Stimulated activated CD8-positive, alpha-beta memory T cell treated with anti-CD3 and anti-CD28 coated beads, Interleukin-4, amount 100 ng/mL, for 4 hours (primary cell): ENCODE data around the gene RAPH1.

Source experiments
- DNase-seq, 2 donors: peaks; one replicate each; pipeline ENCODE4 v3.0.0-alpha.2; 2020; ENCODE audit warnings: low read depth in 2 of 2, low spot score in 1 of 2

RAPH1 gene, protein sequence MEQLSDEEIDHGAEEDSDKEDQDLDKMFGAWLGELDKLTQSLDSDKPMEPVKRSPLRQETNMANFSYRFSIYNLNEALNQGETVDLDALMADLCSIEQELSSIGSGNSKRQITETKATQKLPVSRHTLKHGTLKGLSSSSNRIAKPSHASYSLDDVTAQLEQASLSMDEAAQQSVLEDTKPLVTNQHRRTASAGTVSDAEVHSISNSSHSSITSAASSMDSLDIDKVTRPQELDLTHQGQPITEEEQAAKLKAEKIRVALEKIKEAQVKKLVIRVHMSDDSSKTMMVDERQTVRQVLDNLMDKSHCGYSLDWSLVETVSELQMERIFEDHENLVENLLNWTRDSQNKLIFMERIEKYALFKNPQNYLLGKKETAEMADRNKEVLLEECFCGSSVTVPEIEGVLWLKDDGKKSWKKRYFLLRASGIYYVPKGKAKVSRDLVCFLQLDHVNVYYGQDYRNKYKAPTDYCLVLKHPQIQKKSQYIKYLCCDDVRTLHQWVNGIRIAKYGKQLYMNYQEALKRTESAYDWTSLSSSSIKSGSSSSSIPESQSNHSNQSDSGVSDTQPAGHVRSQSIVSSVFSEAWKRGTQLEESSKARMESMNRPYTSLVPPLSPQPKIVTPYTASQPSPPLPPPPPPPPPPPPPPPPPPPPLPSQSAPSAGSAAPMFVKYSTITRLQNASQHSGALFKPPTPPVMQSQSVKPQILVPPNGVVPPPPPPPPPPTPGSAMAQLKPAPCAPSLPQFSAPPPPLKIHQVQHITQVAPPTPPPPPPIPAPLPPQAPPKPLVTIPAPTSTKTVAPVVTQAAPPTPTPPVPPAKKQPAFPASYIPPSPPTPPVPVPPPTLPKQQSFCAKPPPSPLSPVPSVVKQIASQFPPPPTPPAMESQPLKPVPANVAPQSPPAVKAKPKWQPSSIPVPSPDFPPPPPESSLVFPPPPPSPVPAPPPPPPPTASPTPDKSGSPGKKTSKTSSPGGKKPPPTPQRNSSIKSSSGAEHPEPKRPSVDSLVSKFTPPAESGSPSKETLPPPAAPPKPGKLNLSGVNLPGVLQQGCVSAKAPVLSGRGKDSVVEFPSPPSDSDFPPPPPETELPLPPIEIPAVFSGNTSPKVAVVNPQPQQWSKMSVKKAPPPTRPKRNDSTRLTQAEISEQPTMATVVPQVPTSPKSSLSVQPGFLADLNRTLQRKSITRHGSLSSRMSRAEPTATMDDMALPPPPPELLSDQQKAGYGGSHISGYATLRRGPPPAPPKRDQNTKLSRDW

DNA sequence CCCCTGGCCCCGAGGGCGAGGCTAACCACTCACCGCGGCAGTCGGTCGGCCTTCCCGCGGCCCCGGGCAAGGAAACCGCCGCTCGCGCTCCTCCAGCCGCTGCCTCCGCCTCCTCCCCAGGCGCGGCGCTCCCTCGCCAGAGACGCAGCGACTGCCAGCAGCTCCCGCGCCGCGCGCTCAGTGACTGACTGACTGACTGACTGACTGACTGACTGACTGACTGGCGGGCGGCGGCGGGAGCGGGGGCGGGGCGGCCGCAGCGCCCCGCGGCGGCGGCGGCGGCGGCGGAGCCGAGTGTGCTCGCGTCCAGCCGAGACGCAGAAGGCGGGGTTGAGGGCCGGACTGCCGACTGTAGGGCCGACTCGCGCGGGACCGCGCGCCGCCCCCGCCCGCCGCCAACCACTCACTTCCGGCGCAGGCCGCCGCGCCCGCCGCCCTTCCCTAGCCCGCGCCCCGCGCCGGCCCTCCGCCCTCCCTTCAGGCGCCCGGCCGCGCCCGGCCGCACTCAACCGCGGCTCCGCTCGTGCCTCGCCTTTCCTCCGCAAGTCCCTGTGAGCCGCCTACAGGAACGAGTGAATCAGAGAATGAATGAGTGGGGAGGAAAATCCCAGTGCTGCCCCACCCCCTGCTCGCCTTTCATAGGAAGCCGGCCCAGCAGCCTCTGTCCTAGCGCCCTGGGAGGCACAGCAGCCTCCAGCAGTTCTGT, at the start of gene RAPH1:
TSS of gene RAPH1 (minus strand) at position 224 of the 706 bp plus-strand sequence. CDS start 39,948 bp downstream, outside the sequence.
- peak; percentile 9 to 30 for DNase-seq

DNA sequence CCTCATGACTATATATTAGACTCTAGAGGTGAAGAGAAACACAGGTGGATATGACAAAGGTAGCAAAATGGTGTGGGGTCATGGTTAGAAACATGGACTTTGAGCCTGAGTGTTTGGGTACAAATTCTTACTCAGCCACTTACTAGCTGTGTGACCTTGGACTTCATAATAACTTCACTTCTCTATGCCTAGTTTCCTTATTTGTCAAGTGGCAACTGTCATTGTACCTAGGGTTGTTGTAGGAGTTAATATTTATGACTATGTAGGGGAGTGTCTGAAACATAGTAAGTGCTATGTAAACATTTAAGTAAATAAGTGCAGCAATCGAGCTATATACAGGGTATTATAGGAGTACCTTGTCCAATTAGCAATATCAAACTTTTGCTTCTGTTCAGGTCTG, 49.7 kb upstream of the RAPH1 start:
- no peak for DNase-seq

DNA sequence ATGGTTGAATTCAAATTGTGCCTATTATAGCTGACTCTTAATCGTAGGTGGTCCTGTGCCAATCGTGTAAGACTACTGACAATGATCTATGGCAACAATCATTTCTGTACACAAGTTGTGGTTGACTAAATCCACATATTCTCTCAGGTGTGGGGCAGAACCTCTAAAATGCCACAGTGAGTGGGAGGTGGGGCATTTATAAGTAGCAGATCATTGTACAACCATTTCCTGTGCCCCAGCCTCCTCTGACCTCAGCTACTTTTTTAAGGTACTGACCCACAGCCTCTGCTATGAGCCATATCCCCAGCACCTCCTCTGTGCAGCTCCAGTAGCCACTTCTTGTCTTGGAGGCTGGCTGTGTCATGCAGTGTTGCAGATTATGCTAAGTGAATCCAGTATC, 48.6 kb upstream of the RAPH1 start:
- DNase-seq, result no peak

DNA sequence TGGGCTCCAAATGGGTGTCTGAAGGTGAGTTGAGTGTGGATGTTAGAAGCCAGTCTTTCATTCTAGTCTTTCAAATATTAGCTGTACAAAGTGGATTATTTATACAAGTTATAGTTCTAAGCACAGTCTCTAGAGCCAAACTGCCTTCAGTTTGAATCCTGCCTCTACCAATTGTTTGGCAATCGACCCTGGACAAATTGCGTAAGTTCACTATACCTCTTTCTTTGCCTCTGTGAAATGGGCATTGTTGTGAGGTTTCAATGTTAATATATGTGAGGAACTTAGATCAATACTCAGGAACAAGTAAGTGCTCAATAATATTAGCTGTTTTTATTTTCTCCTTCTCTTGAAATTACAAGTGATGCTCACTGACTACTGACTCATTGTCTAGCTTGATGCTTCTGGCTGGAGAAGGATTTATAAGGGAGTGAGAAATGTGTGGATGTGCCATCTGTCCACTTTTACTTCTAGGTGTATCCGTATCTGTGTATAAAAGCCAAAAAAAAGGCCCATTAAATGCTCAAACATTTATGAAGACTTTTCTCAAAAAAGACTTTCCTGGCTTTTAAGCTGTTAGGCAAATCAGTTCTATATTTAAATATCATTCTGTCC, 48.1 kb upstream of the RAPH1 start:
- DNase-seq, result no peak

DNA sequence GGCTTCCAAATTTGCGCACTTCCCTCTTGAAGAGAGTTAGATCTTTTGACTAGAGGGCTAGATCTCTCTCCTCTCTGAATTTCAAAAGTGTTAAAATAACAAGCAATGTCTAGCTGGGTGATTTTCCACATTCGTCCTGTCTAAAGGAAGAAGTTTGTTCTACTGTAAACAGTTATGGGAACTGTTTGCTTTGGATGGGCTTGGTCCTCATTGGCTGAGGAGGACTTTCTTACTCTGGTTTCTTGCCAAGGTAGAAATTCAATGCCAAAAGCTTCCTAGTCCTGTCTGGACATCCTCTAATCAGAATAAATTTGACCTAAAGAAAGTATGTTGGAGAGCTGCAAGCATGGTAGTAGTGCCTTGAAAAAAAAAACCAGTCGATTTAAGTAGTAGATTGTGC, 47.4 kb upstream of the RAPH1 start:
- DNase-seq, result no peak

DNA sequence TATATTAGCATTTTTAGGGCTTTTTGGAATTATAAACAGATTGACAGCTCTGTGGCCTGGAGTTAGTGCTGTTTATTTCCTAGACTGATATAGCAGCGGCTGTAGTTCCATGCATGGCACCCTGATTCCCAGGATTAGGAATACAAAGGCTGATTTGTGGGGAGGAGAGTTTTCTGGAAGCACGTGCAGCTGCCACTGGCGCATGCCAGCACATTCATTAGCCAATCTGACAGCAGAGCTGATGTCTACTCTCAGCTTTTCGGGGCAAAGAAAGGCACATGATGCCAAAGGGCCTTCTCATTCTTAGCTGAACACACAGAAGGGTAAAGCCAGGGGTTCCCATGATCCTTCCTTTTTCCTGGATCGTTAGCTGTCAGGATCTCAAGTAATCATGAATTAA, 45.7 kb upstream of the RAPH1 start:
- no peak for DNase-seq

DNA sequence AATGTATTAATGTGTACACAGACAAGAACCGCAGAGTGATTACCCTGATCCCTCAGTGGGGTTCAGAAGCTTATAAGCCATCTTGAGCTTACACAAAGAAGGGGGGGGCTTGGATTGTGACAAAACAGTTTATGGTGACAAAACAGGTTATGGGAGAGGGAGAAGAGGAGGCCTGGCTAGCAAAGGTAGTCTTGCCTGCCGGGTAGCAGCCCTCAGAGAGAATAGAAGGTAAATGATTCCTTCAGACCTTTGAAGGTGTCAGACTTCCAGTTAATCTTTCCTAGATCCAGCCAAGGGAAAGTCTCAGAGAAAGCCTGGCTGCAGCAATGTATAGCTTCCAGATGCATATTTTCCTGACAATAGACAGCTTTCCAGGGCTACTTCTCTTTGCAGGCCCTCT, 44.6 kb upstream of the RAPH1 start:
- DNase-seq, result no peak

DNA sequence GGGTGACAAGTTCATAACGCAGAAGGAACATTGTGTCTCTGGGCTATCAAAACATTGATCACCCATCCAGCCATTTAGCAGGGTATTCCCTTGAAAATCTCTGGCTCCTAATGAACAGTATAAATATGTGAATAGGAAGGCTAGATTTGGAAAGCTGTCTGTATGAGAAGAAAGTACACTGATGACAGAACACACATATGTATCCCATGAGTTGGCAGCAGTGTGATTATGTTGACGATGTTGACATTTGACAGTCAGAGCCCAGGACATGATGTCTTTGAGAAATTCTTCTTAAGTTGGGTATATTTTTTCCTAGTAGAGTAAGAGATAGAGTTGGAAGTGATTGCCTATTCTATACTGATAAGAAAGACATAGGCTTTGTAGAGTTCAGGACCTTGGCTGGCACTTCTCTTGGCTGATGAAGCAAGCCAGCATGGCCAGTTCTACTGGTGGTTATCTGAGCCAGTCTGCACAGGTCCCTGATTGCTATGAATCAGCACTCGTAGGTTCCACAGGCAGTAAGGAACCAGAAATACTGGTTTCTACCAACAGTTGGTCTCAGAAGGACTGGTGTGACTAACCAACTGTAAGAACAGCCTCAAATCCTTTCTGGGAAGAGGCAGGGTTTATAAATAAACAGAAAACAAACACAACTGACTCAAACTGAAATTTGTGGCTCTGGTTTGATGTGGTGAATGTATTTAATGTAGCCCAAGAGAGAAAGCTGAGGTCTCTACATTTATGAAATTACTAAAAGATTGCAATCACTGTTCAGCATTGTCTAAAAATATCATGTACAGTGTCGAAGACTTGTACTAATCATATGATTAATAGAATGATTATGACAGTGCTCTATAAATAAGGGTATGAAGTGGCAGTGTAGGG, 43.9 kb upstream of the RAPH1 start:
- no peak for DNase-seq

DNA sequence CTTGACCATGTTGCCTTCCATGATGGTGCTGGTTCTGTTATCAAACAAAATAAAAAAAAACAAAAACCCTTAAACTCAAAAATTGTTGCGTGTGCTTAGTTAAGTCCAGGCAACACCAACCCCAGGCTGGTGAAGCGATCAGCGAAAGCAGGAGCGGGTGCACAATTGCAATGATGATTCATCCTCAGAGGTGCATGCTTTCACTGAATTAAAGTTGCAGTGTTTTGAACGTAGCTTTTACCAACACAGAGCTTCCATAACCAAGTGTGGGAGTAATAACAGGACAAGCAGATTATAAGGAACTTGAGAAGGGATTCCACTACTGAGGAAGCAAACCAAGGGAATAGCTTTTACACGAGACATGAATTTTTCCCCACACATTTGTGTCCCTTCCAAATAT, 39.7 kb upstream of the RAPH1 start:
- DNase-seq, result no peak

DNA sequence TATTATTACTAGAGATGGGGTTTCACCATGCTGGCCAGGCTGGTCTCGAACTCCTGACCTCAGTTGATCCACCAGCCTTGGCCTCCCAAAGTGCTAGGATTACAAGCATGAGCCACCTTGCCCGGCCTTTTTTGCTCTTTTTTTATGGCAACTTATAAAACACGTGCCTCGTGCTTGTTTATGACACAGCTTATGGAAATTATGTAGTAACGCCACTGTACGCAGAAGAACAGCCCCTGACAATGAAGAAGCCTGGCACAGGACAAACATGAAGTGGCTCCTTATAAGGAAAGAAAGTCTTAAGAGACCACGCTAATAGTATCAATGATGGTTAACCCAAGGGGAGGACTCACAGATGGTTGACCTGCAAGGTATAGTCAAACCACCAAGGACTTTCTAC, 37.2 kb upstream of the RAPH1 start:
- no peak for DNase-seq

DNA sequence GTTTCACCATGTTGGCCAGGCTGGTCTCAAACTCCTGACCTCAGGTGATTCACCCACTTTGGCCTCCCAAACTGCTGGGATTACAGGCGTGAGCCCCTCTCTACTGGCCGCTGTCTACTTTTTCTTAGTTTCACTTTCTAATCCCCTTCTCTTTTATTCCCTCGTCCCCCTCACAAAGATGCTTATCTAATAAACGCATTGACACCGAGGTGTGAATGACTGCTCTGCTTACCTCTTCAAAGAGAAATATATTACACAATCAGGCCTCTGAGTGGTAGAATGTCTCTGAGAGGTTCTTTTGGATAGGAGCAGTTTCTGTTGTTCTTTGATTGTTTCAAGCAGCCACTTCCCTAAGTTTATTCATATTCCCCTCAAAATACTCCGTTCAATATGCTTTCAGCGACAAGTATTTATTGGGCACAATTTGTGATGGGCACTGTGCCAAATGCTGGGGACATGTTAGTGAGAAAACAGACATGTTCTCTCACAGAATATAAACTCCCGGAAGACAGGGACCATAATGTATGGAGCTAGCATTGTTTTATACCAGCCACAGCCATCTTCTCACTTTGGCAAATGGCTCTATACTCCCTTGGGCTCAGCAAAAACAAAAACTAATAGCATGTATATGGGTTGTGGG, 34.7 kb upstream of the RAPH1 start:
- DNase-seq, result no peak

DNA sequence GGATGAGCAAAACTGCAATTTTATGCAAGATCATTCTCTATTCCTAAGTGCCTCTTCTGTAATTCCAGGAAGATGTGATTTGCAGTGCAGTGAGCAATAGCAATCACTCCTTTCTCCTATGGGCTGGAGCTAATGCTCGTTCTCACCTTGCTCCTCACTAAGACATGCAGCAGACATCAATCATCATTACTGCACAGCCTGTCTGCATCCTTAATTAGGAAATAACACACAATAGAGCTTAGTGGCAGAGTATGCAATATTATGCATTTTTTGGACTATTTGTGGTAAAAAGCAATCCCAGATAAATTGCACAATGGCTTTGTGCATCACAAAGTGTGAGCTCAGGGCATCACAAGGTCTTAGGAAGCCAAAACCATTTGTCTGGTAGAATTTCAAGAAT, 32.6 kb upstream of the RAPH1 start:
- no peak for DNase-seq

DNA sequence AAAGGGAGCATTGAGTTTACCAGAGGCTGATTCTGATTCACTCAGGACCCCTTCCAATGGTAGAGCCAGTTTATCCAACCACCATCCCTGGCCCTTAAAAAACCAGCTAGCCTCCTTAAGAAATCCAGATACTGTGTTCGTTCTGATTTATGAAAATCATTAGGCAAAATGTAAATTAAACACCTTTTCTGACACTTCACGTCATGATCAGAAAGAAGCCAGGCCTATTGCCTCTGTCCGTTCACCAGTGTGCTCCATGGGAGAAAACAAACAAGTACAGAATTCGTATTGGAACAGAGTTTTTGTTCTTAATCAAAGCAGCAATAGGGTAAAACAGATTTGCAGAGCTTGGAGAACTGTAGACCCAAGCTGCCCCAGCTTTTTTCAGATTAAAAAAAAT, 31.1 kb upstream of the RAPH1 start:
- no peak for DNase-seq

DNA sequence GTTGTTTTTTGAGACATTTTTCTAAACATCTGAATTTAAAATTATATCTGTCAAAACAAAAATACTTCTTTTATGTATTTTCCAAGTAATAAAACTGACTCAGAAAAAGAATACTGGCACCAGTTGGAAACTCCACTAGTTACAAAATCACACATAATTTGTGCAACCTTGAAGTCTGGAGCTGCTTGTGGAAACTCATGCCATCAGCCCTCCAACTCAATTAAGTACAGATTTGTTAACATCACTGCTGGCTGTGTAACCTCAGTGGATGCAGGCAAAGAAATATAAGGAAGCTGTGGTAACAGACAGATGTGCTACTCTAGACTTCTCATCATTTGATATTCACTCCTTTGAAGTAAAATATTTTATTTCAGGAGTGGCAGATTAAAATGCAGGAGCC, 30.0 kb upstream of the RAPH1 start:
- DNase-seq, result no peak

DNA sequence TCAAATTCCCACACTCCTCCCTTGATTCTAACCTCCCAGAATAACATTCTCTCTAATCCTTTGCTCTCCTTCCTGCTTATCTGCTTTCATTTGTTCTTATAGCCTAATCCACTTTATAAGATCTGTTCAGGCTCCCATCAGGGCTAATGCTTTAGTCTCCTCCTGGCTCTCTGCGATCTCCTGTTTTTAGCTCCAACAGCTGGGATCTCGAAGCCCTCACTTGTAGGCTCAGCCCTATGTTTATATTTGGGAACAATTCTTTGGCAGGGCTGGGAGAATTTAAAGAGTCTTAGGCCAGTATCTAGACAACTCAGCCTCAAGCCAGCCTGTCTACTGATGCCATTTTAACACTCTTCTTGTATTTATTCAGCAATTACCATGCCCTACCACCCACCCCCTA, 27.2 kb upstream of the RAPH1 start:
- DNase-seq, result no peak

DNA sequence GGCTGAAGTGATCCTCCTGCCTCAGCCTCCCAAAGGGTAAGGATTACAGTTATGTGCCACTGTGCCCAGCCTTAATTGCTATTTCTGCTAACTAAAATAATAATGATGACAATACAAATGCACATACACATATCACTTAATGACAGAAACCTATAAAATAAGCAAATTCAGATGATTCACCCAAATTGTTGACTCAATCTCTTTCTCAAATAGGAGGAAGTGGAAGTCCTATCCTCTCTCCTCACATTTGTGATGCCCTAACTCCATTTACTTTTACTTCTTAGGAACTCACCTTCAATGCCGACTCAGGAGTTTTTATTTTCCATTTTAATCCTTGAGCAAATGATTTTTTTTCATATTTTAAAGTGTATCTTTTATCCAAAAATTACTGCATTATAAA, 24.5 kb upstream of the RAPH1 start:
- no peak for DNase-seq

DNA sequence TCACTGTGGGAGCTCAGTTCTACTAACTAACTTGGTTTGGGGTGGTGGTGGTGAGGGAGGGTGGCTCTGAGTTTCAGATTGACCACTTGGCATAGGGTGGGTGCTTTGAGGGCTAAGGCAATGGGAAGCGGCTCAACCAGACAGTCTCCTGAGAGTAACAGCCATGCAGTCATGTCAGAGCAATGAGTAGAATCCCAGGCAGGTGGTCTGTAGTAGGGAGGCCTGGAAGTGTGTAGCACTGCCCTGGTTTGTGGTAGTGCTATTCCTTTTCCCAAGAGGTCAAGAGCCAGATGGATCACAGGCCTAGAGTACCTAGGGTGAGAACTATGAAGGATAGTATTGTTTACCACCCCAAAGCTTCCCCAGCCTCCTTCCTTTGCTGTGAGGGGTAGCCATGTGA, 18.7 kb upstream of the RAPH1 start:
- no peak for DNase-seq

DNA sequence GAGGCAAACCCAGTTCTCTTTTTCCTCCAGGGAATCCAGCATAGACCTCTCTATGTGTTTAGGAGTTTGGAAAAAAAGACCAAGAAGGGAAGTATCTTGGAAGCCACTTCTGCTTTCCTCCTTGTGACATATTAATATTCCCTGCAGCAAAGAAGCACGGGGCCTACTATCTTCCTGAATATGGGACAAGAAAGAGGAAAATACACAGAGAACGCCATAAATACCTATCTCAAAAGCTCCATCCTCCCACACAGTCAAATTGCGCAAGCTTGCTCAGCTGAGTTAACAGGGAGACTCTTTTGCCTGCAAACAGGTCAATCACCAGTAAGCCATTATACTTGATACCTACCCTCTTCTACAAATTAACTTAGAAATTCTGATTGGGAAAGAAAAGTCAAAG, 16.7 kb upstream of the RAPH1 start:
- no peak for DNase-seq

DNA sequence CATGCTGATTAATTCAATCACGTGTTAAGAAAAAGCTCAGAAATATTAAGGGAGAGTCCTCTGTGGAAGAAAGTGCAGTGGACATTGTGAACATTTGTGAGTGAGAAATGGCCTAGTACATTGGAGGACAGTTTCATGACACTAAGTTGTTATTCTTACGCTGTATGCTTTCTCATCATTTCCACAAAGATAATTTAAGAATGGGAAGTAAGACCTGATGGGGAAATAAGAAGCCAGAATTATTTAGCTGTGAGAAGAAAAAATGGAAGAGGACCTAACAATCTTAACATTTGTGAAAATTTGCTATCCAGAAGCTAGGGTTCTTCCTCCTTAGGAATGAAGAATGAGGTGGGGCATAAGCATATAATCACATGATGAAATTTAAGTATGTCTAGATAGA, 15.2 kb upstream of the RAPH1 start:
- DNase-seq, result no peak
